DMS 273 treated with DMSO at 0.1 percent for 48 hours (cell line): Measurements from ENCODE around the gene MEGF6.

Experiments used
- DNase-seq: peaks from one replicate; lab custom pipeline; 2025; lab: John Stamatoyannopoulos, UW

Gene MEGF6, protein sequence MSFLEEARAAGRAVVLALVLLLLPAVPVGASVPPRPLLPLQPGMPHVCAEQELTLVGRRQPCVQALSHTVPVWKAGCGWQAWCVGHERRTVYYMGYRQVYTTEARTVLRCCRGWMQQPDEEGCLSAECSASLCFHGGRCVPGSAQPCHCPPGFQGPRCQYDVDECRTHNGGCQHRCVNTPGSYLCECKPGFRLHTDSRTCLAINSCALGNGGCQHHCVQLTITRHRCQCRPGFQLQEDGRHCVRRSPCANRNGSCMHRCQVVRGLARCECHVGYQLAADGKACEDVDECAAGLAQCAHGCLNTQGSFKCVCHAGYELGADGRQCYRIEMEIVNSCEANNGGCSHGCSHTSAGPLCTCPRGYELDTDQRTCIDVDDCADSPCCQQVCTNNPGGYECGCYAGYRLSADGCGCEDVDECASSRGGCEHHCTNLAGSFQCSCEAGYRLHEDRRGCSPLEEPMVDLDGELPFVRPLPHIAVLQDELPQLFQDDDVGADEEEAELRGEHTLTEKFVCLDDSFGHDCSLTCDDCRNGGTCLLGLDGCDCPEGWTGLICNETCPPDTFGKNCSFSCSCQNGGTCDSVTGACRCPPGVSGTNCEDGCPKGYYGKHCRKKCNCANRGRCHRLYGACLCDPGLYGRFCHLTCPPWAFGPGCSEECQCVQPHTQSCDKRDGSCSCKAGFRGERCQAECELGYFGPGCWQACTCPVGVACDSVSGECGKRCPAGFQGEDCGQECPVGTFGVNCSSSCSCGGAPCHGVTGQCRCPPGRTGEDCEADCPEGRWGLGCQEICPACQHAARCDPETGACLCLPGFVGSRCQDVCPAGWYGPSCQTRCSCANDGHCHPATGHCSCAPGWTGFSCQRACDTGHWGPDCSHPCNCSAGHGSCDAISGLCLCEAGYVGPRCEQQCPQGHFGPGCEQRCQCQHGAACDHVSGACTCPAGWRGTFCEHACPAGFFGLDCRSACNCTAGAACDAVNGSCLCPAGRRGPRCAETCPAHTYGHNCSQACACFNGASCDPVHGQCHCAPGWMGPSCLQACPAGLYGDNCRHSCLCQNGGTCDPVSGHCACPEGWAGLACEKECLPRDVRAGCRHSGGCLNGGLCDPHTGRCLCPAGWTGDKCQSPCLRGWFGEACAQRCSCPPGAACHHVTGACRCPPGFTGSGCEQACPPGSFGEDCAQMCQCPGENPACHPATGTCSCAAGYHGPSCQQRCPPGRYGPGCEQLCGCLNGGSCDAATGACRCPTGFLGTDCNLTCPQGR (N-terminal part only)

DNA sequence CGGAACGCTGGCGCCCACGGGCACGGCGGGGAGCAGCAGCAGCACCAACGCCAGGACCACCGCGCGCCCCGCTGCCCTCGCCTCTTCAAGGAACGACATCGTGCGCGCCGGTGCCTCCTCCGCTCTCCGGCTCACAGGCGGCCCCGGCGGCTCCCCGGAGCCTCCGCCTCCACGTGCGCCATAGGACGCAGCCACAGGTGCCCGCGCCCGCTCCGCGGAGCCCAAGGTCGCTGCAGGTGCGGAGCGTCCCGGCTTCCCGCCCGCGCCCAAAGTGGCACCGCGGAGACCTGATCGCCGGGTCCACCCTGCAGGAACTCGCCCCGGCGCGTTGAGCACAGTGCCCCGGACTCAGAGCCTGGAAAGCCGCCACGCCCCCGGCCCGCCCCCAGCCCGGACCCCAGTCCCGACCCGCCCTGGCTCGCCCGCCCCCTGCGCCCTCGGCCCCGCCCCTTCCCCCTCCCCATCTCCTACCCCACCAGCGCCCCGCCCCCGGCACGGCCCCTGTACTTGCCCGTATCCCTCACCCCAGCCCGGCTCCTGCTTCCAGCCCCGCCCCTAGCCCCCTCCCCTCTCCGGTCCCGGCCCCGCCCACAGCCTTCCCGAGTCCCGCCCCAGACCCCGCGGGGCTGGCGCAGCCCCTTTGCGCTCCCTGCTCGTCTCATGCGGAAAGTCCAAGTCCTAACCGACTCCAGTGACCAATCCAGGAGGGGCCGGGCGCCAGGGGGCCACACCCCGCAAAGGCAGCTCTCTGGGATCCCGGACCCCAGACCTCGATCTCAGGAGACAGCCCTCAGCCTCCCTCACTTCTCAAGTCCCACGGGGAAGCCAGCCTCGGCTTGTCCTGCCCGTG, at the start of gene MEGF6:
Gene MEGF6 (minus strand): TSS at position 339 of the 850 bp plus-strand sequence. CDS start 240 bp downstream, at position 99.
- DNase-seq = peak; percentile 35

DNA sequence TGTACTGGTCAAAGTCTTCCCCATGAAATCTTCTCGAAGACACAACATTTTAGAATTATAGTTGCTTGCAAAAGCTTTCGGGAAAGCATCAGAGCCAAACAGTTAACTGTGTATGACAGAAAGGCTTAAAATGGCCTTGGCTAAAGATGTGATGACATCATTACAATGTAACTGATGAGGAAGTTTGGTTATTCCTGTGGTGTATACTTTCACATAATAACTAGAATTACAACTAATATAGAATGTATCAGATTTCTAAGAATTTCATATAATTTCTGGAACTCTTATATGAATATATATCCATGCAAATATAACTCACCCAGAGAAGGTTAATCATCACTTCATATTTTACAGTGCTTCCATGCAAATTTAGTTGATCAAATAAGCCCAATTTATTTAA, 49.4 kb upstream of the MEGF6 start:
- DNase-seq = no peak

DNA sequence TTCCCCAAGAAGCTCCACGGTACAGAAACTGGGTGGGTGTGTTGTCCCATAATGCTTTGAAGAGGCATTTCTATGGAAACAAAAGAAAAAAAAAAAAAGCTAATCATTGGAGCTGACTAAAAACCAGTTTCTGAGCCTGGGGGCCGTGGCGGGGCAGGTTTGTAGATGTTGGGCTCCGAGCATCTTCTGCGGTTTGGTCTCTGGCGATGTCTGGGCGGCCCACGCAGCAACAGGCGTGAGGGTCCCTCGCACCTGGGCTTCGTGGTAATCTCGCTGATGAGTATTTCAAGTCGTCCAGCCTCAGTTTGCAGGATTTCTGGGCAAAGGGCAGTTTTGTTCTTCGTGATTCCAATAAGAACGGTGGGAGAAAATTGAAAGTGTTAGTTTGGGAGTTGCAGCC, 47.8 kb upstream of the MEGF6 start:
- DNase-seq = no peak

DNA sequence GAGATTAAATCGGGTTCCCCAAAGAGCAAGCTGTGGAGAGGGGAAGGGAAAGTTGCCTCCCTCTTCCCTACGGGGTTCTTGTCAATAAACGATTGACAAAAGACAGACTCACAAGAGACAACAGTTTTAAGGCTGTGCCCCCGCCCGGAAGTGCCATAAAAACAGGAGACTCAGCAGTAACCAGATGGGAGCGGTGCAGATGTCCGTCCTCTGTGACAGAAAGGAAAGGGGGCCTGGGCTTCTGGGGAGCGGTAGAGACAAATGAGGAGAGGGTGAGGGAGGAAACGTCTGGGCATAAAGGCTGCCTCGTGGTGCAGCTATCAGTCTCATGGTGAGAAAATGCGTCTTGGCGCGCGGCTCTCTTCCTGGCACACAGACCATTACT, 46.9 kb upstream of the MEGF6 start:
- no peak for DNase-seq

DNA sequence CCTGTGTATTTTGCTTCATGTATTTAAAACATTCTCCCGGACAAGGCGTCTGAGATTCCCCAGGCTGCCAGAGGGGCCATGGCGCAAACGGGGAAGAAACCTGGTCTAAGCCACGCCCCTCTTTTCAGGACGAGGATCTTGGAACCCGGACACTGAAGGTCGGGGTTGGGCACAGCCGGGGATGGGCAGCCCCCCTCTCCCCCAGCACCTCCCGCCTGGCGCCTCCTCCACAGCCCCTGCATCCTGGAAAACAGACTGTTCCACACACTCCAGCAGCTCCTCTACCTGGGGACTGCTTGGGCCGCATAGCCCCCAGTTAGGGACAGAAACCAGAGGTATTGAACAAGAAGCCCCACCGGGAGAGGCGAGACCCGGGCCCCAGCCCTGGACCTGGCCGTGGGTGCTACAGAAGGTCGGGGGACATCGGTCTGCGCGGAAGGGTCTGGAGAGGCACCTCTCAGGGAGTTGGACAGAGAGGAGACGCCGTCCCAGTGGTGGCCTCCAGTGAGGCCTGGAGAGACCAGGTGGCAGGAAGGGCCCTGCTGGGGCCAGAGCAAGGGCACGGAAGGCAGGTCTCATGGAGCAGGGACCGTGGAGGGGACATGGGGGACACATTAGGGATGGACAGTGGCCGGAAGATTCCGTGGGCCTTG, 46.4 kb upstream of the MEGF6 start:
- no peak for DNase-seq

DNA sequence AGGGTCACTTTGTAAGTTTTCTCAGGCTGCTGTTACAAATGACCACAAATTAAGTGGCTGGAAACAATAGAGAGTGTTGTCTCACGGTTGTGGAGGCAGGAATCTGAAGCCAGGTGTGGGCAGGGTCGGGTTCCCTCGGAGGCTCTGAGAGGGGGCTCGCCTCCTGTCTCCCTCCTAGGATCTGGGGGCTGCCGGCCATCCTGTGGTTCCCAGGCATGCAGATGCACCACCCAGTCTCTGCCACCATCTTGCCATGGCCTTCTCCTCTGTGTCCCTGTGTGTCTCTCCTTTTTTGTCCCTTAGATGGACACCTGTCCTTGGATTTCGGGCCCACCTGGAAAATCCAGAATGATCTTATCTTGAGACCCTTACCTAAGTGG, 45.8 kb upstream of the MEGF6 start:
- DNase-seq = no peak

DNA sequence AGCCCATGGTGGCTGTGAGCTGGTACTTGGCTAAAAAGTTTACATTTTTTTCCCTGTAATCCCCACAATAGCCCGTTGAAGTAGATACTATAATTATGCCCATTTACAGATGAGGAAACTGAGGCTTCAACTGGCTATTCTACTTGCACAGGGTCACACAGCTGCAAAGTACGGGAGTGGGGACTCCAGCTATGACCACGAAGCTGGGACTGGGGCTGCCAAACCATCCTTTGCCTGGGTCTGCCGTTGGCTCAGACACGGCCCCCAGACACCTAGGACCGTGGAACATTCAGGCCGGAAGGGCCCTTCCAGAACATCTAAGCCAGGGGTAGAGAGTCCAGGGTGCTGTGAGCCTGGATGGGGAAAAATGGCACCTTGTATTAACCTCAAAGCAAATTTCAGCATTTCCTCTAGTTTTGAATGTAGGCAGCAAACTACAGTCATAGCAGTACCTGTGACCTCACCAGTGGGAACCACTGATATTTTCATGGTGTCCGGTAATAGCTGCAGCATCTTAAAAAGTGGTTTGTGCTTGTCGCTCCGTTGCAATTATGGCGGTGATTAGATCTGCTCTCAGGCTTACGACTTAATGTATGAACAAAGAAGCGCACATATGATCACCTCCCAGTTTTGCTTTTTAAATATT, 45.3 kb upstream of the MEGF6 start:
- DNase-seq = no peak

DNA sequence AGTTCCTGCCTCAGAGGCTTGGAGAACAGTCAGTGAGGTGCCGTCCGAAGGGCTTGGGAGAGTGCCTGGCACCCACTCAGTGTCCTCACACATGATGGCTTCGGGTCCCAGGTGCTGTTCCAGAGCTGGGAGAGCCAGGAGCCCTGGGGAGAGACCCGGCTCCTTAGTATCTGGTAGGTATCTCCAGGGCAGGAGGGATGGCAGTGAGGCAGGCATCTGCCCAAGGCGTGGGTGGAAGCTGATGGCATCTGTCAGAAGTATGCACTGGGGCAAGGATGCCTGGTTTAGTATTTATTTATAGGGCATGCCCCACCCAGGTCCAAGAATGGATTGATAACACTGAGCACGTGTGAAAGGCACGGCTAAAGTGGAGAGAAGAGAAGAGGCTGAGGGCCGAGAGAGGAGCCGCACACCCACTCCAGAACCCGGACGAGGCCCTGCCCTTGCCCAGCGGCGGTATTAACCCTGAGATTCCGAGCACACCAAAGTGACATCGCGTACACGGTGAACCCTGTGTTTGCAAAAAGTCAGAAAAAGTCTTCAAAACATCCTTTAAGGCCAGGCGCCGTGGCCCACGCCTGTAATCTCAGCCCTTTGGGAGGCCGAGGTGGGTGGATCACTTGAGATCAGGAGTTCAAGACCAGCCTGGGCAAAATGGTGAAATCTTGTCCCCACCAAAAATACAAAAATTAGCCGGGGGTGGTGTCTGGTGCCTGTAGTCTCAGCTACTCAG, 43.4 kb upstream of the MEGF6 start:
- no peak for DNase-seq

DNA sequence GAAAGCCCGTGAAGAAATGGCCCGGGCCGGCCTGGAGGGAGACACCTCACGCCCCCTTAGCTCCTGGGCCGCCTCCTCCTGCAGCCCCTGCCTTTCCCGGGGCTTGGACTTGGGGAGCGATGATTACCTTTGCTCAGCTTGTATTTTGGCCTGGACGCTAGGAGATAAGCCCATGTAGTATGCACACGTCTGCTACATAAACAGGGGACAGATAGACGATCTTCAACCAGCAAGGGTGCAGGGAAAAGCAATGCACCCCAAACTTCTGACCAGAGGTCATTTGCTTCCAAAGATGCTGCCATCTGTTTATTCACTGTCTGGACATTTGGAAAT, 41.9 kb upstream of the MEGF6 start:
- no peak for DNase-seq

DNA sequence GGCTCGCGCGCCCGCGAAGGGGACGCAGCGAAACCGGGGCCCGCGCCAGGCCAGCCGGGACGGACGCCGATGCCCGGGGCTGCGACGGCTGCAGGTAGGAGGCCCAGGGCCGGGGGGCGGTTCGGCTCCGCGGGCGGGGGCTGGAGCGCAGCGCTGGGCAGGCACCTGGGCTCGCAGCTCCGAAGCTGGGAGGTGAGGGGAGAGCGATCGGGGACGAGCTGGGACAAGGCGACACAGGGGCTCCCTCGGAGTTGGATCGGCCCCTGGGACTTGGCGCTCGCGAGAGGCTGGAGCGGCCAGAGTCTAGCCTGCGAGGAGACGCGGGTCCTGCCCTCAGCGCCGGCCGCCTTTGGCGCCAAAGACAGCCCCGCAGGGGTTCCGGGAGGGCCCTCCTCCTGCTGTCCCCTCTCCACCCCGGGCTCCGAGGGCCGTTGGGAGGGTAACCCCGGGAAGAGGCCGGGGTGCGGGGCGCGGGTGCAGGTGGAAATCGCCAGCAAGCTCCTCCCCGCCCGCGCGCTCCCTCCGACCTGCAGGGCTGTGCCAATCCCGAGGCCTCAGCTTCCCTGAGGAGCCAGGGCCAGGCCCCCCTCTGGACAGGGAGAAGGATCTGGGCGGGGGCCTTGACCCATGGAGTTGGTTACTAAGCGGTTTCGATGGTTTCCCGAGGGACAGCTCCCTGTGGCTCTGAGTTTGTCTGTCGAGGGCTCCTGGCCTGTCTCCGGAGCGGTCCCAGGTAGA, 41.4 kb upstream of the MEGF6 start:
- DNase-seq = no peak

DNA sequence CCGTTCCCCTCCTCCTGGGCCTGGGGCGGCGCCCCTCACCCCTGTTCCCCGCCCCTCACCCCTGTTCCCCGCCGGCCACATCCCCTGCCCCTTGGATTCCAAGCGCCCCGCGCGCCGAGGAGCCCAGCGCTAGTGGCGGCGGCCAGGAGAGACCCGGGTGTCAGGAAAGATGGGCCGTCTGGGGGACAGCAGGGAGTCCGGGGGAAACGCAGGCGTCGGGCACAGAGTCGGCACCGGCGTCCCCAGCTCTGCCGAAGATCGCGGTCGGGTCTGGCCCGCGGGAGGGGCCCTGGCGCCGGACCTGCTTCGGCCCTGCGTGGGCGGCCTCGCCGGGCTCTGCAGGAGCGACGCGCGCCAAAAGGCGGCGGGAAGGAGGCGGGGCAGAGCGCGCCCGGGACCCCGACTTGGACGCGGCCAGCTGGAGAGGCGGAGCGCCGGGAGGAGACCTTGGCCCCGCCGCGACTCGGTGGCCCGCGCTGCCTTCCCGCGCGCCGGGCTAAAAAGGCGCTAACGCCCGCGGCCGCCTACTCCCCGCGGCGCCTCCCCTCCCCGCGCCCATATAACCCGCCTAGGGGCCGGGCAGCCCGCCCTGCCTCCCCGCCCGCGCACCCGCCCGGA, 40.7 kb upstream of the MEGF6 start, which contains the start of gene TP73:
Gene TP73 (plus strand): TSS at position 587 of the 618 bp plus-strand sequence. CDS start 29,850 bp downstream, outside the sequence.
- DNase-seq = no peak

DNA sequence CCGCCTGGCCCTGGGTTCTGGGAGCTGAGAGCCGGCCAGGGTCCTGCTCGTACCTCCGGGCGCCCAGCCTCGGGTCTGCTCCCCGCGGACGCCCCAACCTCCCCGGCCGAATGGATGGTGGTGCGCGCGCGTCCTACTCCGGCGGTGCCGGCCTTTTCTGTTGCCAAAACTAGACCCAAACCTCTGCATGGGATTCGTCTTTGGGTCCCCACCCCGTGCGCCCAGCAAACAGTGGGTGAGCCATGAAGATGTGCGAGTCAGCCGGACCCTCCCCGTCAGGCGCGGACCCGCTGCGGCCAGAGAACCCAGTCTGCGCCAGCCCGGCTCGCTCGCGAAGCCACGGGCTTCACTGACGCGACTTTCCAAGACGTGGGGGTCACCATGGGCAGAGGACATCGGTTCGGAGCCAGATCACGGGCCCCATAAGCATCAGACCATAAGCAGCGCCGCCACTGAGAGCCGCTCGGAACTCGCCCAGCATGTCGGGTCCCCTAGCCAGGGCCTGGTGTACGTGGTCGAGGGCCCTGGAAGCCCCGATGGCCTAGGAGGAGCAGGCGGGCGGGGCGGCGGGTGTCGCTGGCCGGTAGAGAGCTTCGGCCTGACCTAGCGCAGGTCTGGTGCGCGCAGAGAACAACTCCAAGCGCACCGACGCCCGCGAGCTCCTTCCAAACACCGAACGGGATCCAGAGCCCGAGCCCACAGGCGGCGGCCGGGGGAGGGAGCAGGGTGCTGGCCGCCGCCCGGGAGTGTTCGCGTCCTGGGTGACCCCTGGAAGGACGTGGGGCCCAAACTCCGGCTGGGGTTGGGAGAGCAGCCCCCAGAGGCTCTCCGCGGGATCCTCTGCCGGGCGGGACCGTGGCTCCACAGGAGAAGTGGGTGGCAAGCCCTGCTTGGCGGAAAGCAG, 40.0 kb upstream of the MEGF6 start:
- DNase-seq = no peak

DNA sequence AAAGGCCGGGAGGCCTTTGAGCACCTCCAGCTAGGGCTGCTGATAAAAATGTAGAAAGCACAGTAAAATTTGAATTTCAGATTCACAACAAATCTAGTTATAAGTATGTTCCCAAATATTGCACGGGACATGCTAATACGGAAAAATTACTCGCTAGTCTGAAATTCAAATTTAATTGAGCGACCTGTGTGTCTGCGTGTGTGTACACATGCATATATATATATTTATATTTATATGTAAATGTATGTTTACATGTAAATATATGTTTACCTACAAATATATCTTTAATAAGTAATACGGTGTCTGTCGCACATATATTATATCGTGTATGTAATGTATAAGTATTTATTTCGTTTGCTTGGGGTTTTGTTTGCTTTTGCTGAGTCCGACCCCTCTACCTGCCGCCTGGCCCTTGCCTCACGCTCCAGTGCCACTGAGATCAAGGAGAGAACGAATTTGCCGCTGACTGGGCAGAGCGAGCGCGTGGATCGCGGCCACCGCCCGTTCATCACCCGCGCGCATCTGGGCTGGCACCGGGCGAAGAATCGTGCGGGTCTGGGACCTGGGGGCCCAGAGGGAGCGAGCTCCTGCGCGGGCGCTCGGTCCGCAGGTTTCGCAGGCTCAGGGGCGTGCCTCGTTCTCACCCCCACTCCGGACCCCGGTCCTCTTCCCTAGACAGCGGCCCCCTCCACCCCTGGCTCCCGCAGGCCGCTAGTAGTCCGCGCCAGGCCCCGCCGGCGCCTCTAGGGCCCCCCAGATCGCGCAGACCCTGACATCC, 39.1 kb upstream of the MEGF6 start:
- DNase-seq = no peak

DNA sequence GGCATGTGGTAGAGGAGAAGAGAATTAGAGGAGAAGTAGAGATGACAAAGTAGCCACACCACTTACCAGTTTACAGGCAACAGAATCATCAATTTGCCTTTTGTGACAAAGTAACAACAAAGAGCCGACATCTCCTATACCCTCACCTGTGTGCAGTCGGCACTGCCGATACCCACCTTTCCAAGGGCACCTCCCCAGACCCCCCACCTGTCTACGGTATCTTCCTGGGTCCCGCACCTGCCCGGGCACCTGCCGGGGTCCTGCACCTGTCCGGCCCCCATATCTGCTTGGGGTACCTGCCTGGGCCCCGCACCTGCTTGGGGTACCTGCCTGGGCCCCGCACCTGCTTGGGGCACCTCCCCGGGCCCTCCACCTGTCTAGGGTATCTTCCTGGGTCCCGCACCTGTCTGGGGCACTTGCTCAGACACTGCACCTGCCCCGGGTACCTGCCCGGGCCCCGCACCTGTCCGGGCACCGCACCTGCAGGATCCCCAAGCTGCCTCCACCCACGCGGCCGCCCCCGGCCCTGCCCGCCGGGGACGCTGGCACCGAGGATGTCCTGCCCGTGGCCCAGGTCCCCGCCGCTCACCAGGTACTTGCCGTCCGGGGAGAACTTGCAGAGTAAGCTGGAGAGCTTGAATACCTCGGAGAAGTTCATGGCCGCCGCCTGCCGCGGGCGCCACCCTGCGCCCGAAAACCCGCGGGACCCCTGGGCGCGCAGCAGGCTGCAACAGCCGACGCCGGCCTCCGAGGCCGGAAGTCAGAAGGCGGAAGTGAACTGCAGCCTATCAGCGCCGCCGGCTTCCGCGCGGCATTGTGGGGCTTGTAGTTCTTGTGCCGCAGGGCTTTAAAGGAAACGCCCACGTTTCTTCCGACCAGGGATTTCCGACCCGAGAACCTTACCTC, 38.3 kb upstream of the MEGF6 start, which contains the start of gene WRAP73:
Gene WRAP73 (minus strand): TSS at position 762 of the 906 bp plus-strand sequence. CDS start 104 bp downstream, at position 658.
- peak; percentile 78 for DNase-seq

DNA sequence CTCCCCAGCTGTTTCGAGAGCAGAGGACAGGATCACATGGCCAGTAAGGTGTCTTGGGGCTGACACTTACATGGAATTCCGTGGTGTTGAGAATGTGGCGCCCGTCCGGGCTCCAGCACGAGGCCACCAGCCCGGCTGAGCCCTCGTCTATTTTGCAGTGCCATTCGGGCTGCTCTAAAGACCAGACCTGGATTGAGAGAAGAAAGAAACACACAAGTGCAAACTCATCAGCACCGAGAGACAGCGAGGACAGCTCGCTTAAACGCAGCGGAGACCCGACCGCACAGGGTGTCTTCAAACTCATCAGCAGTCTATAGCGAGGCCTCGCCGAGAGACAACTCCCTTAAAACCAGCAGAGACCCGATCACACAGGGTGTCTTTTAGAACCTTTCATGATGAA, 35.3 kb upstream of the MEGF6 start:
- DNase-seq = no peak
